Rectal smooth muscle tissue (tissue), 1 donor: ENCODE measurements around the gene ACOXL.
"Not testable (repeated sequence)": the region's sequence is repeated elsewhere in the genome, so short reads cannot be mapped to it uniquely, and the experiment has no call there.

ENCODE experiments used
- H3K27ac ChIP-seq: one replicate; pipeline ENCODE4 v1.7.0; 2013; ENCODE audit warnings: low read depth, low read length, inconsistent platforms
- H3K27me3 ChIP-seq: one replicate; pipeline ENCODE4 v1.7.0; 2013; ENCODE audit warnings: low read length; ENCODE audit not compliant: control insufficient read depth, insufficient read depth
- H3K36me3 ChIP-seq: one replicate; pipeline ENCODE4 v1.7.0; 2013; ENCODE audit warnings: low read length; ENCODE audit not compliant: control insufficient read depth, insufficient read depth
- H3K4me1 ChIP-seq: one replicate; pipeline ENCODE4 v1.7.0; 2013; ENCODE audit warnings: low read length; ENCODE audit not compliant: control insufficient read depth, insufficient read depth
- H3K4me3 ChIP-seq: one replicate; pipeline ENCODE4 v1.7.0; 2013; ENCODE audit warnings: low read length
- H3K9ac ChIP-seq: one replicate; pipeline ENCODE4 v1.7.0; 2013; ENCODE audit warnings: low read length

ACOXL gene

DNA sequence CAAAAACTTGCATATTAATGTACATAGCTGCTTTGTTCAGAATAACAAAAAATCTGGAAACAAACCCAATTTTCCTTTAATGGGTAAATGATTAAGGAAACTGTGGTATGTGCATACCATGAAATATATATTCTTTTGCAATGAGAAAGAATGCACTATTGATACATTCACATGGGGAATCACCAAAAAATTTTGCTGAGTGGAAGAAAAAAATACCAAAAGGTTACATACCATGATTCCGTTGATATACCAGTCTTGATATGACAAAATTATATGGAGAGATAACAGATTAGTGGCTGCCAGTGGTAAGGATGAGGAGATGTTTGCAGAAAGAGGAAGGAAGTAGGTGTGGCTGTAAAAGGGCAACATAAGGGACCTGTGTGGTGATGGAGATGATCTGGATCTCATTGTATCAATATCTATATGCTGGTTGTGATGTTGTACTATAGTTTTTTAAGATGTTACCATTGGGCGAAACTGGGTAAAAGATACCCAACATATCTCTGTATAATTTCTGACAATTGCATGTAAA lies 333.8 kb downstream of the ACOXL start:
- Histone ChIP-seq H3K36me3 (no peaks in the 10 kb centered on the region), H3K27ac (no peak overlapping the region), H3K9ac (no peak overlapping the region), H3K4me1 (no peaks in the 10 kb centered on the region), H3K27me3 (no peaks in the 10 kb centered on the region), H3K4me3 (no peak overlapping the region)

- Histone ChIP-seq H3K9ac (no peak overlapping the region), H3K36me3 (no peaks in the 10 kb centered on the region), H3K27ac (no peak overlapping the region), H3K4me1 (no peaks in the 10 kb centered on the region), H3K4me3 (no peak overlapping the region), H3K27me3 (no peaks in the 10 kb centered on the region)
Measured at GRCh38 chr2:111068435-111069058, 336.2 kb downstream of the ACOXL start.

GRCh38 chr2:111069722-111070121 lies 337.3 kb downstream of the ACOXL start:
- no peaks in the 10 kb centered on the region for H3K4me1 ChIP-seq
- no peak overlapping the region for H3K4me3 ChIP-seq
- H3K27me3 ChIP-seq = no peaks in the 10 kb centered on the region
- H3K9ac ChIP-seq = no peak overlapping the region
- no peaks in the 10 kb centered on the region for H3K36me3 ChIP-seq
- H3K27ac ChIP-seq = no peak overlapping the region

GRCh38 chr2:111071600-111072171 lies 339.3 kb downstream of the ACOXL start:
- no peak overlapping the region for H3K9ac ChIP-seq
- no peaks in the 10 kb centered on the region for H3K27me3 ChIP-seq
- H3K4me1 ChIP-seq = no peaks in the 10 kb centered on the region
- H3K27ac ChIP-seq = no peak overlapping the region
- no peak overlapping the region for H3K4me3 ChIP-seq
- no peaks in the 10 kb centered on the region for H3K36me3 ChIP-seq

DNA sequence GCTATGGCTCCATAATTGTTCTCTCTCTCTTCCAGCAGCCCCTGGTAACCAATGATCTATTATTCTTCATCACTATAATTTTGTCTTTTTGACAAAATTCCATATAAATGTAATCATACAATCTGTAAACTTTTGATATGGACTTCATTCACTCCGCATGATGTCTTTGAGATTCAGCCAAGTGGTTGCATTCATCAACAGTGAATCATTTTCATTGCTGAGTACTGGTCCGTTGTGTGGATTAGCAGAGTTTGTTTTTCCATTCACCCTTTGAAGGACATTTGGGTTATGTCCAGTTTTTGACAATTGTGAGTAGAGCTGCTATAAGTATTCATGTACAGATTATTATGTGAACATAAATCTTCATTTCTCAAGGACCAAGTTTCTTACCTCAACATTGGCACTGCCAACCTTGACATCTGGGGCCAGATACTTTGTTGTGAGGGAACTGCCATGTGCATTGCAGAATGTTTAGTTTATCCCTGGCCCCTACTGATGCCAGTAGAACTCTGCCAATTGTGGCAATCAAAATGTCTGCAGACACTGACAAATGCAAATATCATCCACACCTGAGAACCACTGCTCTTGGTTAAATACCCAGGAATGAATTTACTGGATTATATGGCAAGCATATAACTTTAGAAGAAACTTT lies 340.0 kb downstream of the ACOXL start:
- H3K27me3 ChIP-seq = no peaks in the 10 kb centered on the region
- H3K9ac ChIP-seq = no peak overlapping the region
- no peak overlapping the region for H3K4me3 ChIP-seq
- H3K36me3 ChIP-seq = no peaks in the 10 kb centered on the region
- no peaks in the 10 kb centered on the region for H3K4me1 ChIP-seq
- H3K27ac ChIP-seq = no peak overlapping the region

GRCh38 chr2:111082659-111083058 lies 350.3 kb downstream of the ACOXL start:
- H3K9ac ChIP-seq, H3K4me1 ChIP-seq: not testable (repeated sequence)

GRCh38 chr2:111091811-111092211 lies 359.4 kb downstream of the ACOXL start:
- H3K27me3 ChIP-seq = no peaks in the 10 kb centered on the region
- no peak overlapping the region for H3K27ac ChIP-seq
- no peak overlapping the region for H3K4me3 ChIP-seq
- H3K36me3 ChIP-seq = no peaks in the 10 kb centered on the region
- H3K4me1 ChIP-seq = no peaks in the 10 kb centered on the region
- no peak overlapping the region for H3K9ac ChIP-seq

More at GRCh38 chr2:111082659-111083058, 350.3 kb downstream of the ACOXL start:
- not testable (repeated sequence) for H3K27me3 ChIP-seq, H3K27ac ChIP-seq, H3K4me3 ChIP-seq, H3K36me3 ChIP-seq

DNA sequence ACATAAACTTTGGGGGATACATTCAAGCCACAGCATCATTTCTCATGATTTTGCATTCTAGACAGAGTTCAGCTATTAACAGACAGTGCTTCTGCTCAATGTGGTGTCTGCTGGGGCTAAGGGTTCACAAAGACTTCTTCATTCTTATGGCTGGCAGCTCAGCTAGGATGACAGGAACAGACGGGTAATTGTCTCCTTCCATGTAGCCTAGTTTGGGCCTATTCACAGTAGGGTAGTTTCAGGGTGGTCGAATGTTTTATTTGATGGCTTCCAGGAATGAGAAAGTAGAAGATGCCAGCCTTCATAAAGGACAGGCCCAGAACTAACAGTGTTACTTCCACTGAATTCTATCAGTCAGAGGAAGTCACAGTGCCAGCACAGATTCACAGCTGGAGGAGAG lies 362.3 kb downstream of the ACOXL start:
- Histone ChIP-seq H3K9ac (no peak overlapping the region), H3K36me3 (no peaks in the 10 kb centered on the region), H3K27me3 (no peaks in the 10 kb centered on the region), H3K4me3 (no peak overlapping the region), H3K27ac (no peak overlapping the region), H3K4me1 (no peaks in the 10 kb centered on the region)

DNA sequence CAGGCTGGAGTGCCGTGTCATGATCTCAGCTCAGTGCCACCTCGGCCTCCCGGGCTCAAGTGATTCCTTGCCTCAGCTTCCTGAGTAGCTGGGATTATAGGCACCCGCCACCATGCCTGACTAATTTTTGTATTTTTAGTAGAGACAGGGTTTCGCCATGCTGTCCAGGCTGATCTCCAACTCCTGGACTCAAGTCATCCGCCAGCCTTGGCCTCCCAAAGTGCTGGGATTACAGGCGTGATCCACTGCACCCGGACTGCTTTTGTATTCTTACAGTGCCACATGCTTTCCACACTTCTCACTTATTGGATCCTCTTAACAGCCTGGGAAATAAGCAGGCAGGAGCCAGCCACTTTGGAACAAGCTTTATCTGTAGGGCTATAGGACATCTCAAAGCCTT lies 363.1 kb downstream of the ACOXL start:
- H3K4me3 ChIP-seq = no peak overlapping the region

GRCh38 chr2:111099402-111099801 lies 367.0 kb downstream of the ACOXL start:
- H3K27me3 ChIP-seq = no peaks in the 10 kb centered on the region

More for the DNA sequence above, 363.1 kb downstream of the ACOXL start:
- no peaks in the 10 kb centered on the region for H3K36me3 ChIP-seq
- H3K27ac ChIP-seq = no peak overlapping the region
- H3K9ac ChIP-seq = no peak overlapping the region
- no peaks in the 10 kb centered on the region for H3K4me1 ChIP-seq
- no peaks in the 10 kb centered on the region for H3K27me3 ChIP-seq

GRCh38 chr2:111100087-111100764 lies 367.9 kb downstream of the ACOXL start:
- Histone ChIP-seq H3K4me1 (no peaks in the 10 kb centered on the region), H3K27ac (no peak overlapping the region), H3K9ac (no peak overlapping the region), H3K27me3 (no peaks in the 10 kb centered on the region), H3K4me3 (no peak overlapping the region), H3K36me3 (no peaks in the 10 kb centered on the region)

More at GRCh38 chr2:111099402-111099801, 367.0 kb downstream of the ACOXL start:
- Histone ChIP-seq H3K27ac (no peak overlapping the region), H3K9ac (no peak overlapping the region), H3K4me1 (no peaks in the 10 kb centered on the region), H3K36me3 (no peaks in the 10 kb centered on the region), H3K4me3 (no peak overlapping the region)

GRCh38 chr2:111100765-111101162 lies 368.4 kb downstream of the ACOXL start:
- Histone ChIP-seq H3K9ac (no peak overlapping the region), H3K4me1 (no peaks in the 10 kb centered on the region), H3K4me3 (no peak overlapping the region), H3K36me3 (no peaks in the 10 kb centered on the region), H3K27me3 (no peaks in the 10 kb centered on the region), H3K27ac (no peak overlapping the region)
